Activated naive CD8-positive, alpha-beta T cell treated with anti-CD3 and anti-CD28 coated beads, Interleukin-2, amount 10 ng/mL, durations not matched to agents 7 days and 5 days (primary cell): ENCODE data around the gene LHPP. TPM values are rescaled to one million over a fixed set of nuclear protein-coding genes. Genes with fewer than 3 reads are reported as not detected.

Experiments used
- ATAC-seq: fragments of 150-1000 bp; cut with Tn5 transposase; one replicate; pipeline ENCODE4 v1.10.0; 2021; ENCODE audit warnings: low read depth, moderate library complexity
- POLR2A ChIA-PET: fragments of 350-600 bp; sonication (Branson Sonifier 250); formaldehyde crosslinking; loops from one replicate; lab custom pipeline; 2021; ENCODE audit warnings: antibody characterized with exemption; lab: Charles Lee
- DNase-seq: peaks from one replicate; pipeline ENCODE4 v3.0.0; 2021
- H3K27ac Mint-ChIP-seq: one replicate; pipeline ENCODE4 v1.8.0; 2022; ENCODE audit warnings: mild to moderate bottlenecking, mixed read lengths
- H3K27me3 Mint-ChIP-seq: one replicate; pipeline ENCODE4 v1.8.0; 2022; ENCODE audit warnings: mild to moderate bottlenecking, moderate library complexity, mixed read lengths
- H3K36me3 Mint-ChIP-seq: one replicate; pipeline ENCODE4 v1.8.0; 2021; ENCODE audit warnings: mild to moderate bottlenecking, mixed read lengths
- H3K4me1 Mint-ChIP-seq: one replicate; pipeline ENCODE4 v1.8.0; 2021; ENCODE audit warnings: mixed read lengths
- H3K4me3 Mint-ChIP-seq: one replicate; pipeline ENCODE4 v1.8.0; 2022; ENCODE audit warnings: mild to moderate bottlenecking, moderate library complexity, mixed read lengths
- H3K9me3 Mint-ChIP-seq: one replicate; pipeline ENCODE4 v1.8.0; 2021; ENCODE audit warnings: mixed read lengths
- total RNA-seq, 2 experiments: library from RNA; stranded (reverse); gene quantifications; one replicate each; pipeline ENCODE4 v1.2.3, GENCODE V29; 2021

Gene LHPP
- total RNA-seq, 2 experiments from 2014 or later = 21.4 to 24.3 TPM

- Mint-ChIP-seq H3K36me3 (no peaks in the 10 kb centered on the region), H3K27ac (peak overlapping the region; percentile 2), H3K9me3 (no peaks in the 10 kb centered on the region), H3K4me1 (peaks cover 49% of the 10 kb centered on the region), H3K4me3 (no peak overlapping the region), H3K27me3 (peaks cover 3% of the 10 kb centered on the region)
- ATAC-seq (no peak), DNase-seq (no peak)
- POLR2A ChIA-PET = interaction anchor here (0.8 to 2.4 kb wide), 5 partner anchors 25 to 206 kb away, joined by 3 to 20 read pairs (median 4); no protein-coding TSS in a partner anchor
Measured at GRCh38 chr10:124649214-124649613, 187.6 kb downstream of the LHPP start.

DNA sequence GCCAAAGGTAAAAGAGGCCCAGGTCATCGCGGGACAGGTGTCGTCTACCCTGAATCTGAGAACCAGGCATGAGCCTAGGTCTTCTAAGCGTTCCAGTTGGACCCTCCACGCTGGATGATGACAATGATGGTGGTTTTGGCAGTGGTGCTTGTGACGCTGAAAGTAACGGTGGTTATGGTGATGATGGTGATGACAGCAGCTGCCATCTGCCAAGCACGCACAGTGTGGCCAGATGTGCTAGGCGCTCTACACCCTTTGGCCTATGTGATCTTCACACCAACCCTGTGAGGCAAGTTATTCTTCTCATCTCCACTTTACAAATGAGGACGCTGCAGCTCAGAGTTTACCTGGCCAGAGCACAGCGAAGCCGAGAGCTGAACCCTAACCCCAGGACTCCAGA, 188.6 kb downstream of the LHPP start:
- Mint-ChIP-seq H3K27ac (peak overlapping the region; percentile 70), H3K9me3 (no peaks in the 10 kb centered on the region), H3K4me3 (peak overlapping the region; percentile 54), H3K27me3 (peaks cover 3% of the 10 kb centered on the region), H3K4me1 (peaks cover 49% of the 10 kb centered on the region), H3K36me3 (no peaks in the 10 kb centered on the region)
- ATAC-seq (no peak), DNase-seq (no peak)
- POLR2A ChIA-PET = interaction anchor here (0.7 kb wide), 1 partner anchor 40 kb away, joined by 3 read pairs; no protein-coding TSS in a partner anchor

DNA sequence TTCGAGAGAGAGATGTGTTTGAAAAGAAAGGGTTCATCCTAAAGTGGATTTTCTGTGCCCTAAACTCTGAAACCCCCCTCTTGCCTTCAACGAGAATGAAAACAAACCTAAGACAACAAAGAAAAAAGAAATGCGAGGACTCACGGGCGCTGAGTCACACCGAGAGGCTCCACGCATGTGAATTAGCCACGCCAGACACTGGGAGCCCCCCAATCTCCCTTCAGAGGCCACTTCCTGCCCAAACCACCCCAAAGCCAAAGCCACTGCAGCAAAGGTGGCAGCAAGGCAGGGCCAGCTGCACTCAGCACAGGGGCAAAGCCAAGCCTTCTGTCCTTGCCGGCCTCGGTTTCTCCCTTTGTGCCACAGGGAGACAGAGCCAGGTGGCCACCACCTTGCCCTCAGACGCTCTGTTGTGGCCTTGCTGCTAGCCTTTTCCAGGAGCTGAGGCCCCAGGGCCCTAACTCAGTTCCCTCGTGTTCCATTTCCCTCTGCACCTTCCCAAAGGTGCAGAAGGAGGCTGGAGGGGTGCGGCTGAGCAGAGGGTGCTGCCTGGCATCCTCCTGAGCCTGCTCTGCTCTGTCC, 189.3 kb downstream of the LHPP start:
- POLR2A ChIA-PET = interaction anchor here (0.6 to 1.2 kb wide), 3 partner anchors 28 to 46 kb away, joined by 3 to 4 read pairs (median 3); no protein-coding TSS in a partner anchor
- H3K9me3 Mint-ChIP-seq = no peaks in the 10 kb centered on the region

GRCh38 chr10:124651402-124651891, 189.8 kb downstream of the LHPP start:
- no peak overlapping the region for H3K27ac Mint-ChIP-seq
- peaks cover 47% of the 10 kb centered on the region for H3K4me1 Mint-ChIP-seq
- DNase-seq = no peak
- POLR2A ChIA-PET = interaction anchor here (0.6 to 1.2 kb wide), 2 partner anchors 27 to 45 kb away, joined by 3 to 4 read pairs; no protein-coding TSS in a partner anchor
- H3K9me3 Mint-ChIP-seq = no peaks in the 10 kb centered on the region
- no peak for ATAC-seq
- peaks cover 3% of the 10 kb centered on the region for H3K27me3 Mint-ChIP-seq
- no peaks in the 10 kb centered on the region for H3K36me3 Mint-ChIP-seq
- H3K4me3 Mint-ChIP-seq = no peak overlapping the region

More for the DNA sequence above, 189.3 kb downstream of the LHPP start:
- Mint-ChIP-seq H3K36me3 (no peaks in the 10 kb centered on the region), H3K27me3 (peaks cover 3% of the 10 kb centered on the region), H3K4me1 (peaks cover 49% of the 10 kb centered on the region), H3K4me3 (peak overlapping the region; percentile 54), H3K27ac (peak overlapping the region; percentile 70)
- DNase-seq (peak; percentile 70), ATAC-seq (peak; percentile 72)

DNA sequence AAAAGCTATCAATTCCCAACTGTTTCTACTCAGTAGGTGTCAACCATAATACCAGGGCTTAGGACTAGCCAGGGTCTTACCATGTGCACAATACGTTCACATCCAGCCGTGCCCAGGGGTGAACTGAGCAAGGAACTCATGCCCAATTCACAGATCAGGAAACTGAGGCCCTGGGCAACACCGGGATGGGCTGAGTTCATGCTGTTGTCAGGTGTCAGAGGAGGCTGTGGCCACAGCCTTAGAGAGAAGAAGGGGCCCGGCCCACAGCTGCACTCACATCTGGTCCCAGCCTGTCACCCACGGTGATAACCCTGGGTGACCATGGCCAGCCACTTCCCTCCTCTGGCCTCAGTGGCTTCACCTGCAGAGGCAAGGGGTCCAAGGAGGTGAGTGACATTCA, 190.6 kb downstream of the LHPP start:
- POLR2A ChIA-PET = no interaction called here
- Mint-ChIP-seq H3K27me3 (peaks cover 3% of the 10 kb centered on the region), H3K9me3 (no peaks in the 10 kb centered on the region), H3K4me1 (peaks cover 44% of the 10 kb centered on the region), H3K36me3 (no peaks in the 10 kb centered on the region), H3K4me3 (no peak overlapping the region), H3K27ac (no peak overlapping the region)
- DNase-seq (no peak), ATAC-seq (no peak)

DNA sequence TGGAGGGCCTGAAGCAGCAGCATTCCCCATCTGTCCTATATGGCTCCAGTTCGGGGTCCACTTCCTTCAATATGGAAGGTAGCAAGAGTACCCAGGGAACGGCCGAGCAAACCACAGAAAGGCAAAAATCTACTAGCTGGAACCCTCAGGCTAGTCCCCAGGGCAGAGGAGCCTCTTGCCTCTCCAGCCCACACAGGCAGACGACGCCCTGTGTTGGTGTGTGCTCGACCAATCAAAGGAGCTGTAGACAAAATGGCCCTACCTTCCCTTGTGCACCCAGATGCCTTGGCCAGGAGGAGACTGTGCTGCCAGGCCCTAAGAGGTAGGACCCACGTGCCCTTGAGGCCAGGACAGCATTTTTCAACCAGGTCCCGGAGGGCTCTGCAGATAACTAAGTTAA, 191.1 kb downstream of the LHPP start:
- Mint-ChIP-seq H3K4me1 (peaks cover 43% of the 10 kb centered on the region), H3K36me3 (no peaks in the 10 kb centered on the region), H3K27ac (no peak overlapping the region), H3K9me3 (no peaks in the 10 kb centered on the region), H3K4me3 (no peak overlapping the region), H3K27me3 (peaks cover 3% of the 10 kb centered on the region)
- no peak for ATAC-seq
- DNase-seq = no peak
- POLR2A ChIA-PET = no interaction called here

GRCh38 chr10:124653311-124653710, 191.7 kb downstream of the LHPP start:
- H3K4me1 Mint-ChIP-seq = peaks cover 40% of the 10 kb centered on the region
- DNase-seq (no peak), ATAC-seq (no peak)
- peaks cover 3% of the 10 kb centered on the region for H3K27me3 Mint-ChIP-seq
- no peaks in the 10 kb centered on the region for H3K9me3 Mint-ChIP-seq
- H3K27ac Mint-ChIP-seq = no peak overlapping the region
- POLR2A ChIA-PET = no interaction called here
- no peaks in the 10 kb centered on the region for H3K36me3 Mint-ChIP-seq
- H3K4me3 Mint-ChIP-seq = no peak overlapping the region

- Mint-ChIP-seq H3K4me1 (peaks cover 34% of the 10 kb centered on the region), H3K27ac (no peak overlapping the region), H3K36me3 (no peaks in the 10 kb centered on the region), H3K27me3 (peaks cover 3% of the 10 kb centered on the region), H3K9me3 (no peaks in the 10 kb centered on the region), H3K4me3 (no peak overlapping the region)
- DNase-seq (no peak), ATAC-seq (no peak)
- POLR2A ChIA-PET = no interaction called here
Measured at GRCh38 chr10:124653811-124654651, 192.4 kb downstream of the LHPP start.

GRCh38 chr10:124654686-124655085, 193.1 kb downstream of the LHPP start:
- Mint-ChIP-seq H3K4me3 (no peak overlapping the region), H3K27me3 (peaks cover 3% of the 10 kb centered on the region), H3K36me3 (no peaks in the 10 kb centered on the region), H3K4me1 (peaks cover 28% of the 10 kb centered on the region), H3K9me3 (no peaks in the 10 kb centered on the region), H3K27ac (no peak overlapping the region)
- DNase-seq (no peak), ATAC-seq (no peak)
- POLR2A ChIA-PET = no interaction called here

DNA sequence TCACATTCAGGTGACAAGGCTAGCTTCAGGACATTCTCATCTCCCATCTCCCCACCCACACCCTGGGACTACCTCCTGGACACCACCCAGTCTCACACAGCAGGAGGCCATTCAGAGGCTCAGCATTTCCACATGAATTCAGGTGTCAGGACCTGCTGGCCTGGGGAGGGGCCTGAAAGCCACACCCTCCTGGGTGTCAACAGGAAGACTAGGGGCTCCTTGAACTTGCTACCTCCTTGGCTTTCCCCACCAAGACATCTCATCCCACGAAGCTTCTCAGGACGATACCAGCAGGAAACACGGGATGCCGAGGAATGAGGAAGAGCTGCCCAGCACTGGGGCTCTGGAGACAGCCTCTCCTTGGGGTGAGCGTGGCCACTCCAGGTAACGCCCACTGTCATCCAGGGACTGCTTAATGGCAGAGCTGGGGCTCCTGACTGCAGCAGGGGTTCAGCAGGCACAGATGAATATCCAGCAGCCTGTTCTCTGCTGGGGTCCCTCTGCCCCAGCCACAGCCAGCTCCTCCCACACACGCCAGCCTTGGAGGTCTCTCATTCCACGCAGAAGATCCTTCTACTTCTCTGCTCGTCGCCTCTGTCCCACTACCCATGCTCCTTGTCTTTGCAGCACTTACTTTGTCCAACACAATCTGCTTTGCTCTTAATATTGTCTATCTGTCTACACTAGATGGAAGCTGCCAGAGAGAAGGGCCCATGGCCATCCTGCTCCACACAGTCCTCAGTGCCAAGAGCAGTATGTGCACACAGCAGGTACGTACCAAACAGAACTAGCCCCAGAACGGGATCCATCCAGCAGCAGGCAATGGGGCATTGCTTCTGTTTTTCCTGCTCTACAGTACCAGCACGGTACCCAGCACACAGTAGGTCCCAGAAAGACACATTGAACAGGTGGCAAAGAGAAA, 193.8 kb downstream of the LHPP start:
- no peak overlapping the region for H3K27ac Mint-ChIP-seq

DNA sequence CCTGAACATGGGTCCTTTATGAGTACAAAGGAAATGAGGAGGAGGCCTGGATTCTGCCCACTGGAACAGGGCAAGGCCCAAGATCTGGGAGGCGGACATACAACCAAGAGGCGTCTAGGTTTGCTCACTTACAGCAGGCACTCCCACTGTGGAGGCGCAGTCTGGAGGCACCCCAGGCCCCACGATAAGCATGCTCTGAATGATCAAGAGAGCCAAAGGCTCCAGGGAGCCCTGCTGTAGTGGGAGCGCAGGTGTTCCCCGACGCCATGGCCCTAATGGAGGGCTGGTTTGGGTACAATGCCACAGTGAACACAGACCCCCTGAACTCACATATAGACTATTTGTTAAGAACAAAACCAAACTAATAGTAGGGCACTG, 194.5 kb downstream of the LHPP start:
- Mint-ChIP-seq H3K9me3 (no peaks in the 10 kb centered on the region), H3K4me3 (no peak overlapping the region), H3K36me3 (no peaks in the 10 kb centered on the region), H3K27ac (no peak overlapping the region), H3K4me1 (peaks cover 20% of the 10 kb centered on the region), H3K27me3 (peaks cover 3% of the 10 kb centered on the region)
- POLR2A ChIA-PET = no interaction called here
- ATAC-seq (no peak), DNase-seq (no peak)

More for the DNA sequence above, 193.8 kb downstream of the LHPP start:
- ATAC-seq (no peak), DNase-seq (no peak)
- POLR2A ChIA-PET = no interaction called here
- Mint-ChIP-seq H3K27me3 (peaks cover 3% of the 10 kb centered on the region), H3K4me3 (no peak overlapping the region), H3K4me1 (peaks cover 27% of the 10 kb centered on the region), H3K36me3 (no peaks in the 10 kb centered on the region), H3K9me3 (no peaks in the 10 kb centered on the region)

DNA sequence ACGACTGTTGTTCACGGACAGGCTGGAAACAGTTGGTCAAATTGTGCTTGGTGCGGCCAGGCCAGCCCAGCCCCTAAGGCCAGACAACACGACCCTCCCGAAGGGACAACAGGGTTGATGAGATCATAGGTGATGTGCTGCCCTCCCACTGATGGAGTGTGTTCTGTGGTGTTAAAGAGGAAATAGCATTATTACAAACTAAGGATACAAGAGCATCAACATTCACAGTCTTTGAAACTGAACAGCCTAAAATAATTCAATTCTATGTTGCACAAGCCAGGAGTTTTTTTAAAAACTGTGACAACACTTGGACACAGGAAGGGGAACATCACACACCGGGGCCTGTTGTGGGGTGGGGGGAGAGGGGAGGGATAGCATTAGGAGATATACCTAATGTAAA, 194.9 kb downstream of the LHPP start:
- POLR2A ChIA-PET = no interaction called here
- Mint-ChIP-seq H3K36me3 (no peaks in the 10 kb centered on the region), H3K4me3 (no peak overlapping the region), H3K27me3 (peaks cover 3% of the 10 kb centered on the region), H3K27ac (no peak overlapping the region), H3K9me3 (no peaks in the 10 kb centered on the region), H3K4me1 (peaks cover 16% of the 10 kb centered on the region)
- no peak for DNase-seq
- ATAC-seq = no peak

DNA sequence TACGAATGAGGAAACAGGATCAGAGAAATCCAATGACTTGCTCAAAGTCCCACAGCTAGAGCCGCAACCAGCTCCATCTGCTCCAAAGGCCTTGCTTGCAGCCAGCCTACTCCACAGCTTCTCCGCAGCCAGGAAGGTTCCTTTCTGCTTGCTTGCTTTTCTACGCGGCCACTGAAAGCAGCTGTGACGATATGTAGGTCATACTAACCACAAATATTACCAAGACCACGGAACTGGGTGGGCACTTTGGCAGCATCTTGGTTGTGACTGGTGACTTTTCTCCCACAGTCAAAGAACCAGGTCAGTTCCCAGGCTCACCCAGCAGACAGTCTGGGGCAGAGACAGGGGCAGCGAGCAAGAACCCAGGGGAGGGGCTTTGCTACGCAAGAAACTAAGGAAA, 196.2 kb downstream of the LHPP start:
- Mint-ChIP-seq H3K27me3 (no peaks in the 10 kb centered on the region), H3K4me3 (no peak overlapping the region), H3K27ac (no peak overlapping the region), H3K36me3 (no peaks in the 10 kb centered on the region), H3K9me3 (no peaks in the 10 kb centered on the region), H3K4me1 (peaks cover 12% of the 10 kb centered on the region)
- no peak for ATAC-seq
- DNase-seq = no peak
- POLR2A ChIA-PET = no interaction called here
